OCI-M2 (cell line): Measurements from ENCODE around the gene ZNF141.
"Not testable (repeated sequence)": the region's sequence is repeated elsewhere in the genome, so short reads cannot be mapped to it uniquely, and the experiment has no call there.

Experiments
- DNase-seq: peaks from one replicate; lab custom pipeline; 2025; ENCODE audit not compliant: unreplicated experiment; lab: John Stamatoyannopoulos, UW

ZNF141 gene

GRCh38 chr4:337143-337931 lies at the start of gene ZNF141:
Gene ZNF141, plus strand, starts transcription at chr4:337814. Its CDS starts 170 bp downstream, at chr4:337984.
- peak; percentile 70 for DNase-seq

- DNase-seq: no peak
Measured at GRCh38 chr4:288891-289290, 48.7 kb upstream of the ZNF141 start.

GRCh38 chr4:294732-295131 lies 42.9 kb upstream of the ZNF141 start:
- no peak for DNase-seq

GRCh38 chr4:302381-302780 lies 35.2 kb upstream of the ZNF141 start:
- DNase-seq: no peak

GRCh38 chr4:304516-304915 lies 33.1 kb upstream of the ZNF141 start:
- DNase-seq: not testable (repeated sequence)

- DNase-seq: no peak
Measured at GRCh38 chr4:304969-305680, 32.5 kb upstream of the ZNF141 start, which contains the start of gene ZNF732. Gene ZNF732, minus strand, starts transcription at chr4:305474. Its CDS starts 164 bp downstream, at chr4:305310.

GRCh38 chr4:306551-306961 lies 31.1 kb upstream of the ZNF141 start:
- no peak for DNase-seq

- no peak for DNase-seq
Measured at GRCh38 chr4:309807-310206, 27.8 kb upstream of the ZNF141 start.

GRCh38 chr4:314296-314903 lies 23.2 kb upstream of the ZNF141 start:
- no peak for DNase-seq

GRCh38 chr4:328729-329128 lies 8.9 kb upstream of the ZNF141 start:
- DNase-seq: no peak

GRCh38 chr4:335515-335914 lies 2.1 kb upstream of the ZNF141 start:
- DNase-seq: no peak

- DNase-seq: peak; percentile 26
Measured at GRCh38 chr4:336099-336892, 1.3 kb upstream of the ZNF141 start.

- DNase-seq: no peak
Measured at GRCh38 chr4:336893-337142, 796 bp upstream of the ZNF141 start.

GRCh38 chr4:337932-338758 lies 531 bp downstream of the ZNF141 start:
- no peak for DNase-seq

- DNase-seq: no peak
Measured at GRCh38 chr4:338759-339097, 1.1 kb downstream of the ZNF141 start.

GRCh38 chr4:340011-340410 lies 2.4 kb downstream of the ZNF141 start:
- DNase-seq: no peak

- no peak for DNase-seq
Measured at GRCh38 chr4:373062-373839, 35.6 kb downstream of the ZNF141 start.

- DNase-seq: no peak
Measured at GRCh38 chr4:374298-375160, 36.9 kb downstream of the ZNF141 start.
